Measurements from ENCODE around the gene TPO.
"Not testable (repeated sequence)": the region's sequence is repeated elsewhere in the genome, so short reads cannot be mapped to it uniquely, and the experiment has no call there.

The TPO gene

DNA sequence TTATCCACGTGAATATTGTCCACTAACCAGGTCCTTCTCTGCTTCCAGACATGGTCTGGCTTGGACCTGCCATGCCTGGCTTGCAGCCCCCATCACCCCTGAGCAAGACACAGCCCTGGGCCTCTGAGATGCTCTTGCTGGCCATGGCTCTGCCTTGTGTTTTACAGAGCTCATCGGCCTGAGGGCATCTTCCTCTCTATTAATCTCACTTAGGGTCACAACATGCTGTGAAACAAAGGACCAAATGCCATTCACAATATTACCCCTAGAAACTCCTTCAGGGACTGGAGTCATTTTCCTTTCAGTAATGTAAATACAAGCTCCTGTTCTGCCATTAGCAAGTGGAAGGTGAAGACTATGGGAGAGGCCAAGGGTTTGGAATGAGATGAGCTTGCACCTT lies 6.8 kb upstream of the TPO start:
- DNase-seq = no peak

DNA sequence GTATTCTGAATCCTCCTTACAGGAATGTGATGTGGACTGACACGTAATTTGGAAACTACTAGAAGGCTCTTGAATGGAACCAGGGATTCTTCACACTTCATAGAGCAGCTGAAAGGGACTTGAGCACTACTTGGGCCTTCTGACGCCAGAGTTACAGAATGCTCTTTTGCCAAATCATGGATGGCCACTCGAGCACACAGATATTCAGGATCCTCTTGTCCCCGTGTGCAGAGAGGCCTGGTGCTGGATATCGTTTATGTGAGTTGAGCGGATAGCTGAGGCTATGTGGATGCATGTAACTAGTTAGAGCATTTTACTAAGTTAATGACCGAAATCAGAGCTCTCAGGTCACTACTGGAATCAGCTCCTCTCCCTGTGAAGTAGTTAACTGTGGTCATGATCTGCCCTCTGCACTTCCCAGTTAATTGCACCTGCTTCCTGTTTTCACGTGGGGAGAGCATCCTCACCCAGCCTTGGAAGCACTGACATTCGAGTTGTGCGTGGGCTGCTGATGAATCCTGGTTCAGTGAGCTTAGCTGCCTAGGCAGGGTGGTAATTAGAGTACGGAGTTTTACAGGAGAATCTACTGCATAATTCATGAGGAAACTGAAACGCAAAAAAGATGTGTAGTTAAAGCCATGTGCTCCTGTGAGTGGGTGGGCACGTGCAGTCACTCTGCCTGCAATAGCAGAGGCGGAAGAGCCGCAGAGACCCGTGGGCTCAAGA lies 5.2 kb upstream of the TPO start:
- no peak for DNase-seq

- DNase-seq = no peak
Observed at GRCh38 chr2:1414121-1414520, 858 bp downstream of the TPO start.

DNA sequence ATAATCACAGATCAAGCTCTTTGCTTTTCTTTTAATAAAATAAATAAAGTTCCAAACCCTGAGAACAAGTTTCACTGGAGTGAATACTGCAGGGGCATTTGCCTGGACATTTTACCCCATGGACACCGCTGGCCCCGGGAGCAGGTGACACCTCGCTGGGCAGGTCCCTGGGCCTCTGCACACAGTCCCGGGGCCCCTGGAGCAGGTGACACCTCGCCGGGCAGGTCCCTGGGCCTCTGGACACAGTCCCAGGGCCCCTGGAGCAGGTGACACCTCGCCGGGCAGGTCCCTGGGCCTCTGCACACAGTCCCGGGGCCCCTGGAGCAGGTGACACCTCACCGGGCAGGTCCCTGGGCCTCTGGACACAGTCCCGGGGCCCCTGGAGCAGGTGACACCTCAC lies 1.6 kb downstream of the TPO start:
- not testable (repeated sequence) for DNase-seq

GRCh38 chr2:1415501-1415900 lies 2.2 kb downstream of the TPO start:
- DNase-seq = no peak

DNA sequence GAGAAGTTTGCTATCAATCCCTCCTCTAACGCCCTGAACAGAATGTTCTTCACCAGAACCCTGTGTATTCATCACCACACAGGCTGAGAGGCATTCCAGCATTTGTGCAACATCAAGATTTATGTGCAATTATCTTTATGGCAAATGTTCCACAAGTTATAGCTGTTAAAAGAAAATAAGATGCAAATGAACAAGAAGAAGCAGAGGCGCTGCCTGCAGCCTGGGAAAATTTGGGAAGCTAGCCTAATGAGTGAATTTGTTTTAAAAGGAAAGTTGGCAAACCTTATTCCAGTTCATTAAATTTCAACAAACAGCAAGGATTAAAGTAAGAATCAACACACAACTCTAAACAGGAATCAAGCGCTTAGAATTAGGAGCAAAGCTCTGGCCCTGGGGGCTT lies 5.3 kb downstream of the TPO start:
- DNase-seq = no peak

GRCh38 chr2:1420746-1421480 lies 7.7 kb downstream of the TPO start:
- DNase-seq = no peak

- DNase-seq = no peak
Observed at GRCh38 chr2:1421731-1422130, 8.5 kb downstream of the TPO start.

DNA sequence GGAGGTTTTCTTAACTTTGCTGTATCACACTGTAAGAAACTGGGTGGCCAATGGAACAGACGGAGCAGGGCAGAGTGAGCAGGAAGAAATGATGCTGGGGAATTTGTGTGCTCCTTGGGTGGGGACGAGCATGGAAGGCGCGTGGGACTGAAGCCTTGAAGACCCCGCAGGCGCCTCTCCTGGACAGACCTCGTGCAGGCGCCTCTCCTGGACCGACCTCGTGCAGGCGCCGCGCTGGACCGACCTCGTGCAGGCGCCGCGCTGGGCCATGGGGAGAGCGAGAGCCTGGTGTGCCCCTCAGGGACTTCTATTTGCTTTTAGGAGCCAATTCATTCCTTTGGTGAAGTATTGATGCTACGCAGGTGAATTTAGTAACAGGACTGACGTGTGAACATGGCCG lies 8.9 kb downstream of the TPO start:
- no peak for DNase-seq

DNA sequence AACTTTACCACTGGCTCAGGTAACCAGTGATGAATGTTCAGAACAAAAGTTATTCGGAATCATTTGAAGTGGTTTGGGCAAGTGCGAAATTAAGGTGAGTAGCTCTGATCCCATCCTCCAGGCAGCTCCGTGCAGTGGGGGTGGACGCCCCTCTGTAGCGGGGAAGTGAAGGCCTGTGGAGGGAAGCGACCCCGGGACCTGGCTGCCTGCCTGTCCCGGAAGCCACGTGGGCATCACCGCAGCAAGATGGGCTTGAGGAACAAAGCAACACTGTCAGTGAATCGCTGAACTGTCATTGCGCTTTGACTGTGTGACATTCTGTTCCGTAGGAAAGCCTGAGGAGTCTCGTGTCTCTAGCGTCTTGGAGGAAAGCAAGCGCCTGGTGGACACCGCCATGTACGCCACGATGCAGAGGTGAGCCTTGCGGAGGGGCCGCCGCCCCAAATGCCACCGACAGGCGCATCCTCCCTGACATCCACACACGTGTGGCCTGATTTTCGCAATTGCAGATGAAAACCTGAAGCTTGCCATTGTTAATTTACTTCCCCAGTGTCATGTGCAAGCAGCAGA lies 9.5 kb downstream of the TPO start:
- DNase-seq = no peak

- no peak for DNase-seq
Observed at GRCh38 chr2:1427086-1427485, 13.8 kb downstream of the TPO start.

DNA sequence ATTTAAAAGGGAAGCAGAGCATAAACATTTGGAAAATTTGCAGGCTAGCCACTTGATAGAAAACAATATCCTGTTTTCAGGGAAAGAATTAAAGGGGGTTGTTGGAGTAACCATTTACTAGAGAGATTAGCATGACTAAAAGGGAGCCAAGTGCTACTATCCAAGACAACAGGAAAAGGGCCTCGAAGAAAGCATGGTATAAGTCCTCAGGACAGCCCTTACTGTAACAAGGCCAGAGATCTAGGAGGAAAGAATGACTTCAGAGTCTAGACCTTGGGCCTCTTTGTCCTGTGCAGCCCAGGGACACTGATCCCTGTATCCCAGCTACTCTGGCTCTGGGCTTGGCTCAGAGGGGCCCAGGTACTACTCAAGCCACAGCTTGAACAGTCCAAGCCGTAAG lies 16.6 kb downstream of the TPO start:
- DNase-seq = no peak

- no peak for DNase-seq
Observed at GRCh38 chr2:1430491-1430890, 17.2 kb downstream of the TPO start.

GRCh38 chr2:1431886-1432400 lies 18.7 kb downstream of the TPO start:
- no peak for DNase-seq

DNA sequence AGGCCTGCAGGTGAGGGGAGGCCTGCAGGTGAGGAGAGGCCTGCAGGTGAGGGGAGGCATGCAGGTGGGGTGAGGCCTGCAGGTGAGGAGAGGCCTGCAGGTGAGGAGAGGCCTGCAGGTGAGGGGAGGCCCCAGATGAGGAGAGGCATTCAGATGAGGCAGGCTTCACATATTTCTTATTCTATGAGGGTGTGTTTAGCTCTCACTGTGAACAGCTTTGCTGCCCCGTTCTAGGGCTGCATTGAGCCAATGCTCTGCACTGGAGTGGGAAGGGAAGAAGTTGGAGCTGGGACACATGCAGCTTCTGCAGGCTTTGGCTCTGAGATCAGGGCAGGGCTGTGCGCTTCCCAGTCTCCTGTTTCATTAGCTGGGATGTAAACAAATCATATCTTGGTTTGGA lies 19.5 kb downstream of the TPO start:
- no peak for DNase-seq

GRCh38 chr2:1436369-1436768 lies 23.1 kb downstream of the TPO start:
- no peak for DNase-seq

DNA sequence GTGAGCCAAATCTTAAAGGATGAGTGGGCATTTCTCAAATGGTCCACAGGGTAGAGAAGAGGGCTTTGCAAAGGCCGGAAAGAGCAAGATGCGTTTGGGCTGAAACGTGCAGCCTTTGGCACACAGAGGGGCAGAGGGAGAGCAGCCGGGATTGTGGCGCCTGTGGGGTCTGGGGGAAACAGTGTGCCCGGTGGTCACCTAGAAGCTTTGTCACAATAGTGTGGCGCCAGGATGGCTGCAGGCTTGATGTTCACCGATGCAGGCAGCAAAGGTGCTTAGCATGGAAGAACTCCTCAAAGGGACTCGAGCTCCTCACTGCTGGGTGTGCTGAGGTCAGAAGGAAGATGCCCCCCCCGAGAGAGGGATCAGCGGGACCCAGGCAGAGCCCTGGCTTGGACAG lies 23.8 kb downstream of the TPO start:
- DNase-seq = no peak

DNA sequence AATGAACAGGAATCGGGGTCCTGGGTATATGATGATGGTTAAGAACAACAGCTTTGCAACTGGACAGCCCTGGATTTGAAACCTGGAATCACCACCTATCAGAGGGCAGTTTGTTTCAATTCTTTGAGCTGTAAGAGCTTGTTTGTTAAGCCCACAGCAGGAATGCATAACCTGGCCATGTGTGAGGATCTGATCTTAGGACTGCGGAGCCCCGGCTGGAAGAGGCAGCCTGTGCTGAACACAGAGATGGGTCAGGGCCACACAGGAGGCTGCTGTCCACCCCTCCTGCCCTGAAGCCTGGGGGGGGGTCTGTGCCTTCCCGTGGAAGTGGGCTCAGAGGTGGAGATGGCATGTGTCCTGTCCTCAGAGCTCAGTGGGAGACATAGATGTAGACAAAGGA lies 24.3 kb downstream of the TPO start:
- no peak for DNase-seq

GRCh38 chr2:1438972-1439371 lies 25.7 kb downstream of the TPO start:
- no peak for DNase-seq

DNA sequence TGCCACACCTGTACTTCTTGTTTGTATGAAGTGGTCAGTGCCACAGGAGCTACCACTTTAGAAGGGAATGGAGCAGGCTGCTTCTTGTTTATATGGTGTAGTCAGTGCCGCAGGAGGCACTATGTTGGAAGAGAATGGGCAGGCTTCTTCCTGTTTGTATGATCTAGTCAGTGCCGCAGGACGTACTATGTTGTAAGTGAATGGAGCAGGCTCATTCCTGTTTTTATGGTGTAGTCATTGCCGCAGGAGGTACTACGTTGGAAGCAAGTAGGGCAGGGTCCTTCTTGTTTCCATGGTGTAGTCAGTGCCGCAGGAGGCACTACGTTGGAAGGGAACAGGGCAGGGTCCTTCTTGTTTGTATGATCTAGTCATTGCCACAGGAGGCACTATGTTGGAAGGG lies 27.3 kb downstream of the TPO start:
- no peak for DNase-seq

DNA sequence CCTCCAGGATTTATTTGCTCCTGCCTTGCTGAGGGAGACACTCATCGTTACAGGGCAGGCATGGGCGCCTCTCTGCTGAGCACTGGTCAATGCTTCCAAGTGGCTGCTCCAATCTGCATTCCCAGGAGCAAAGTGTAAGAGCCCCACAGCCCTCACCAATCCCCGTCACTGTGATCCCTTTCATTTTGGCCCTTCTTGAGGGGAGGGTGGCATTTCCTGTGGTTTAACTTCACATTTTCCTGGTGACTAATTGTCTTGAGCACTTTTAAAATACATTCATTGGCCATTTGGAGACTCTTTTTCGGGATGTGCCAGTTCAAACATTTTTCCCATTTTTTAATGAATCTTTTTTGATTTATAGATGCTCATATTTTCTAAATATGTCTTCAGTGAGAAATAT lies 33.0 kb downstream of the TPO start:
- no peak for DNase-seq

GRCh38 chr2:1448009-1448408 lies 34.7 kb downstream of the TPO start:
- DNase-seq = no peak

DNA sequence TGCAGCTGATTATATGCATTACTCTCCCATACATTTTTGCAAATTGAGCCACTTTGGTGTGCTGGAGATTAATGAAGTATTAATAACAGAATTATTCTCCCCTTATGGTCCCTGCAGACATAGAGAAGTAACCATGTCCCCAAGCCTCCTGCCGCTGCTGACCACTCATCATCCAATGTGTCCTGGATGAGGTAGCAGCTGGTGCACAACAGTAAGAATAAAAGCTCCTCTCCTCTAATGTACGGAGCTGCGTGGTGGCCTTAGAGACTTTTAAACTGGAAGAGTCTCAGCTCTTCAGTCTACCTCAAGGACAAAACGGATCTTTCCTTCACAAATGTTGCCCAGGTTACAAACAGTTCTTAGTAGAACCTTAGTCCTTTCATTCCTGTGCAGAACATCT lies 37.7 kb downstream of the TPO start:
- no peak for DNase-seq

- no peak for DNase-seq
Observed at GRCh38 chr2:1451422-1451821, 38.2 kb downstream of the TPO start.

All from HCEC 1CT (cell line).